OCI-LY3 (cell line): ENCODE measurements around the gene GNAI2.
"Not testable (repeated sequence)": the region's sequence is repeated elsewhere in the genome, so short reads cannot be mapped to it uniquely, and the experiment has no call there.

ENCODE experiments used
- EZH2phosphoT487 ChIP-seq: fragments of 200-600 bp; shearing (Covaris generic); IDR thresholded peaks from 2 replicates; pipeline ENCODE4 v1.6.1; 2018; ENCODE audit warnings: antibody characterized with exemption, mixed run types, low read depth
- TF ChIP-seq, protein P1 (sequence below): fragments of 200-600, 300-600 bp; sonication (generic); IDR thresholded peaks from 2 replicates; pipeline ENCODE4 v1.5.1; 2014; ENCODE audit warnings: antibody characterized with exemption, low read length, low read depth

DNA sequence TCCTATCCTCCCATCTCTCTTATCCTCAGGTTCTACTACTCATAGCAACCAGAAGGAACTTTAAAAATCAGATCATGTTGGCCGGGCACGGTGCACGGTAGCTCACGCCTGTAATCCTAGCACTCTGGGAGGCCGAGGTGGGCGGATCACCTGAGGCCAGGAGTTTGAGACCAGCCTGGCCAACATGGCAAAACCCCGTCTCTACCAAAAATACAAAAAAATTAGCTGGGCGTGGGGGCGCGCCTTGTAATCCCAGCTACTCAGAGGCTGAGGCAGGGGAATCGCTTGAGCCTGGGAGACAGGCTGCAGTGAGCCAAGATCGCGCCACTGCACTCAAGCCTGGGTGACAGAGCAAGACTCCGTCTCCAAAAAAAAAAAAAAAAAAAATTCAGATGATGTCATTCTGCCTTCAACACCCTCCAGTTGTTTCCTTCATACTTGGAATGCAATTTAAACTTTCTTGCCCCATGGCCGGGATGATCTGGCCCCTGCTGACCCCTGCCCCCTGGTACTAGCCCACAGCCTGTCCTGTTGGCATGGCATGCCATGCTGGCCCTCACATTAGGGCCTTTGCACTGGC lies 7.7 kb upstream of the GNAI2 start:
- TF ChIP-seq, protein P1, sequence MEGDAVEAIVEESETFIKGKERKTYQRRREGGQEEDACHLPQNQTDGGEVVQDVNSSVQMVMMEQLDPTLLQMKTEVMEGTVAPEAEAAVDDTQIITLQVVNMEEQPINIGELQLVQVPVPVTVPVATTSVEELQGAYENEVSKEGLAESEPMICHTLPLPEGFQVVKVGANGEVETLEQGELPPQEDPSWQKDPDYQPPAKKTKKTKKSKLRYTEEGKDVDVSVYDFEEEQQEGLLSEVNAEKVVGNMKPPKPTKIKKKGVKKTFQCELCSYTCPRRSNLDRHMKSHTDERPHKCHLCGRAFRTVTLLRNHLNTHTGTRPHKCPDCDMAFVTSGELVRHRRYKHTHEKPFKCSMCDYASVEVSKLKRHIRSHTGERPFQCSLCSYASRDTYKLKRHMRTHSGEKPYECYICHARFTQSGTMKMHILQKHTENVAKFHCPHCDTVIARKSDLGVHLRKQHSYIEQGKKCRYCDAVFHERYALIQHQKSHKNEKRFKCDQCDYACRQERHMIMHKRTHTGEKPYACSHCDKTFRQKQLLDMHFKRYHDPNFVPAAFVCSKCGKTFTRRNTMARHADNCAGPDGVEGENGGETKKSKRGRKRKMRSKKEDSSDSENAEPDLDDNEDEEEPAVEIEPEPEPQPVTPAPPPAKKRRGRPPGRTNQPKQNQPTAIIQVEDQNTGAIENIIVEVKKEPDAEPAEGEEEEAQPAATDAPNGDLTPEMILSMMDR: not testable (repeated sequence)
- not testable (repeated sequence) for TF ChIP-seq EZH2phosphoT487
